ENCODE results near the gene IGFL1. TPM values are rescaled to one million over a fixed set of nuclear protein-coding genes. Genes with fewer than 3 reads are reported as not detected.
"Not testable (repeated sequence)": the region's sequence is repeated elsewhere in the genome, so short reads cannot be mapped to it uniquely, and the experiment has no call there.

Gene IGFL1
- total RNA-seq, 2 donors from 2014 or later = not detected

- 13 to 14% methylated on average over 10 of the region's 10 CpGs for WGBS, 2 donors
- no peaks in the 10 kb centered on the region for H3K4me1 ChIP-seq
- H3K27ac ChIP-seq = no peak overlapping the region
- H3K9me3 ChIP-seq = no peaks in the 10 kb centered on the region
- intact Hi-C loops (cut with DNase I) = loop anchor here (10.0 kb wide), 1 partner anchor 181 kb away; no protein-coding TSS in a partner anchor
- H3K27me3 ChIP-seq = peaks cover 0 to 9% of the 10 kb centered on the region in 2 donors
- DNase-seq (peak; percentile 73 to 80 (median 75)), ATAC-seq (peak; percentile 89)
- H3K4me3 ChIP-seq = no peak overlapping the region
- no peaks in the 10 kb centered on the region for H3K36me3 ChIP-seq (replicated peaks in 1 of 2; ENCODE audit: insufficient read depth in 1 of 2, low read depth in 2 of 2)
- TF ChIP-seq POLR2A (IDR thresholded peaks at IDR 0.05) = no peak
- peak; percentile 63 to 96 (median 94) for TF ChIP-seq CTCF (IDR thresholded peaks at IDR 0.05)
These were observed 35.8 kb downstream of the IGFL1 start for GRCh38 chr19:46265217-46265828.

- no peak for ATAC-seq
- TF ChIP-seq CTCF (IDR thresholded peaks at IDR 0.05) (no peak), POLR2A (IDR thresholded peaks at IDR 0.05) (no peak)
- Histone ChIP-seq H3K4me1 (no peaks in the 10 kb centered on the region), H3K4me3 (no peak overlapping the region), H3K27ac (no peak overlapping the region), H3K36me3 (replicated peaks in 1 of 2; ENCODE audit: insufficient read depth in 1 of 2, low read depth in 2 of 2) (no peaks in the 10 kb centered on the region), H3K9me3 (no peaks in the 10 kb centered on the region), H3K27me3 (no peaks in the 10 kb centered on the region)
- intact Hi-C loops (cut with DNase I) = loop anchor here (10.0 kb wide), 1 partner anchor 184 kb away; no protein-coding TSS in a partner anchor
- DNase-seq = no peak
- 83% methylated on average over 7 of the region's 7 CpGs for WGBS, 2 donors
These were observed 39.6 kb downstream of the IGFL1 start for GRCh38 chr19:46269101-46269500.

GRCh38 chr19:46270521-46271256, 41.1 kb downstream of the IGFL1 start:
- DNase-seq = no peak
- intact Hi-C loops (cut with DNase I) = no loop called here
- no peaks in the 10 kb centered on the region for H3K36me3 ChIP-seq (replicated peaks in 1 of 2; ENCODE audit: insufficient read depth in 1 of 2, low read depth in 2 of 2)
- TF ChIP-seq POLR2A (IDR thresholded peaks at IDR 0.05) (no peak), CTCF (IDR thresholded peaks at IDR 0.05) (no peak)
- H3K4me3 ChIP-seq = no peak overlapping the region
- H3K27ac ChIP-seq = no peak overlapping the region
- no peaks in the 10 kb centered on the region for H3K9me3 ChIP-seq
- no peaks in the 10 kb centered on the region for H3K4me1 ChIP-seq
- ATAC-seq = no peak
- no peaks in the 10 kb centered on the region for H3K27me3 ChIP-seq
- WGBS, 2 donors = 30 to 35% methylated on average over 17 of the region's 17 CpGs

- ATAC-seq = no peak
- DNase-seq = no peak
- H3K27me3 ChIP-seq = no peaks in the 10 kb centered on the region
- no peaks in the 10 kb centered on the region for H3K9me3 ChIP-seq
- TF ChIP-seq POLR2A (IDR thresholded peaks at IDR 0.05) (no peak), CTCF (IDR thresholded peaks at IDR 0.05) (no peak)
- no peaks in the 10 kb centered on the region for H3K4me1 ChIP-seq
- H3K36me3 ChIP-seq (replicated peaks in 1 of 2; ENCODE audit: insufficient read depth in 1 of 2, low read depth in 2 of 2) = no peaks in the 10 kb centered on the region
- no peak overlapping the region for H3K4me3 ChIP-seq
- no peak overlapping the region for H3K27ac ChIP-seq
- intact Hi-C loops (cut with DNase I) = no loop called here
- 56 to 57% methylated on average over 8 of the region's 8 CpGs for WGBS, 2 donors
These were observed 42.1 kb downstream of the IGFL1 start for GRCh38 chr19:46271481-46272197.

GRCh38 chr19:46273931-46274330, 44.4 kb downstream of the IGFL1 start:
- H3K4me1 ChIP-seq; ATAC-seq; H3K9me3 ChIP-seq; DNase-seq; H3K27me3 ChIP-seq; H3K27ac ChIP-seq; intact Hi-C loops (cut with DNase I); H3K4me3 ChIP-seq; H3K36me3 ChIP-seq (replicated peaks in 1 of 2; ENCODE audit: insufficient read depth in 1 of 2, low read depth in 2 of 2): not testable (repeated sequence)
- WGBS, 2 donors = 71 to 73% methylated on average over 6 of the region's 6 CpGs

Data from body of pancreas (tissue), 4 donors.